ENCODE results near the gene ARAP2.
"Not testable (repeated sequence)": the region's sequence is repeated elsewhere in the genome, so short reads cannot be mapped to it uniquely, and the experiment has no call there.

The ARAP2 gene

DNA sequence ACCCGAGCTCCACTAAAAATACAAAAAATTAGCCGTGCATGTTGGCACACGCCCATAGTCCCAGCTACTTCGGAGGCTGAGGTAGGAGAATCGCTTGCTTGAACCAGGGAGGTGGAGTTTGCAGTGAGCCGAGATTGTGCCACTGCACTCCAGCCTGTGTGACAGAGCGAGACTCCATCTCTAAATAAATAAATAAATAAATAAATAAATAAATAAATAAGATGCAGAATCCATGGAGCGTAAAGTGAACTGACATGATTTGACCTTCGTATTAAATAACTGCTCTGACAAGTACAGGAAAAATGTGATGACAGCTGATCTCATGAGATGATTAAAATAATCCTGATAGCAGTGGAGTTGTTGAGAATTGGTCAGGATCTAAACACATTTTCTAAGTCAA is 62.0 kb downstream of the ARAP2 start:
- not testable (repeated sequence) for DNase-seq (ENCODE audit: low spot score)

GRCh38 chr4:36180206-36180605 is 64.1 kb downstream of the ARAP2 start:
- no peak for DNase-seq (ENCODE audit: low spot score)

- DNase-seq (ENCODE audit: low spot score) = no peak
These were observed 65.8 kb downstream of the ARAP2 start for GRCh38 chr4:36178484-36178883.

- DNase-seq (ENCODE audit: low spot score) = no peak
These were observed 66.4 kb downstream of the ARAP2 start for GRCh38 chr4:36177946-36178345.

DNA sequence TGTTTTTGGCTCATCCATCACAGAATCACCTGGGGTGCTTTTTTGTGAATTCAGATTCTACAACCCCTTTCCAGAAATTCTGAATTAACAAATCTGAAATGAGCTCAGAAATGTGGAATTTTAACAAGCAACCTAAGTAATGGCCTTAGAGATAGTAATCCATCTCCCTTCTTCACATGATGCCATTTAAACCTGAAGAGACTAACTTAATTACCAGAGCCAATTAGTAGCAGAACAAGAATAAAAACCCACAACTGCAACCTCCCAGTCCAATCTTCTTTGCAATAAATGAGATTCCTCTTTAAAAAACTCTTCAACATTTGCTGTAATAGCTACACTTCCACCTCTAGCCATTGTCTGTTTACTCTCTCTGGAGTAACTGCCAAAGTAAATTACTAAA is 69.7 kb downstream of the ARAP2 start:
- no peak for DNase-seq (ENCODE audit: low spot score)

DNA sequence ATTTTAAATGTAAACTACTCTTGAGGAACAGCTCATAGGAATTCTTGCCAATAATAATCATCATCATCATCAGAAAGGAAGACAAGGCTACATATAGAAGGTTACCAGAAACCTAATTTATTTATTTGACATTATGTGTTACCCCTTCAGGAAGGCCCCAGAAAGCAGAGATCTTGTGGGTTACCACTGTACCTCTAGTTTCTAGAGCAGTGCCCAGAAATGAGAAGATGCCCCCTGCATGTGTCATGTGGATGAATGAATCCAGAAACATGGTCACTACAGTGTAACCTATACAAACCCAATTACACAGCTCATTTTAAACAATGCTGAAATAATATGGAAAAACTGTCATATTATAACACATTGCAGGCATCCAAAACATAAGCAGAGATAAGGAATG is 70.4 kb downstream of the ARAP2 start:
- DNase-seq (ENCODE audit: low spot score) = no peak

DNA sequence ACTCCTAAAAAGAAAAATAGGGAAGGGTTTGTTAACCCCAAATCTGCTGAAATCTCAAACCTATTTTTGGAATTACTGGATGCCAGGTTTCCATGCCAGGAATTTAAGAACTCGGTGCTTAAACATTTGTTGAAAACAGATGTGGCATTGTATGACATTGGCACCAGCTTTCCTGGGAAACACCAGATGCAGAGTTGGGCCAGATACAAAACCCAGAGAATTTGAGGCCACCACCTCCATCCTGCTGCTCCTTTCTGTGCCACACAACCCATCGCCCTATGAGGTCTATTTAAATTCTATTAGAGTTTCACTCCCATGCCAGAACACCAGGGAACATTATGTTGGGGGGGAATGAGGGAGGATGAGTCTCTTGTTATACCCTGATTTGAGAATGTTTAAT is 71.7 kb downstream of the ARAP2 start:
- peak; percentile 8 for DNase-seq (ENCODE audit: low spot score)

GRCh38 chr4:36168127-36168878 is 76.0 kb downstream of the ARAP2 start:
- DNase-seq (ENCODE audit: low spot score) = no peak

DNA sequence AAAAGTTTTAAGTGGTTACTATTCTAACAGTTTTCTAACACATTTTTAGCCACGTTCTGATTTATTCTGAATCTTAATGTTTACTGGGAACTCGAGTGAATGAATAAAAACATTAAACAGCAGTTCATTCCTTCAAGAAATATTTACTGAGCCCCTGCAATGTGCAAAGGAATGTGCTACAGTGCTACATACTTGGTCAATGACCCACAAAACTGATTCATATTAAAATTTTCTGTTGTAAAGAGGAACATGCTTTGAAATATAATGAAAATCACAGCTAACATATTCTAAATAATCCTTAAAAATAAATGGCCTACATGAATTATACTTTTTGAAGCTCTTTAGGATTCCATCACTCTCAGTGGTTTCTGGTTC is 78.7 kb downstream of the ARAP2 start:
- no peak for DNase-seq (ENCODE audit: low spot score)

- peak; percentile 10 for DNase-seq (ENCODE audit: low spot score)
These were observed 79.2 kb downstream of the ARAP2 start for GRCh38 chr4:36164900-36165630.

DNA sequence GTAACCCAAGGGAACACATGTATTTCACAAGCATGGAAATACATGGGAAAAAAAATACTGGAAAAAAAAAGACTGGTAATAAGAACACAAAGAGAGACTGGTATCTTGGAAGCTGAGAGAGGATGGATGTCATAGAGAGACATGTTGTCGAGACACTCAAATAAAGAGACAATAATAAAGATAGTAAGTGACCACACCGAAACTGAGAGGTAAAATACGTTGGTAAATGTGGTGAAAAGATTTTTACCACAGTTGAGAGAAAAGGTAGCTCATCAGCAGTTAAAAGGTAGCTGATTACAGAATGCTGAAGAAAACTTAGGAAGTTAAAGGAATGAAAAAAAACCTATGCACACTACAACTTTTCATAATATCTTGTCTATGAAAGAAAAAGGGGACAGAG is 81.1 kb downstream of the ARAP2 start:
- no peak for DNase-seq (ENCODE audit: low spot score)

DNA sequence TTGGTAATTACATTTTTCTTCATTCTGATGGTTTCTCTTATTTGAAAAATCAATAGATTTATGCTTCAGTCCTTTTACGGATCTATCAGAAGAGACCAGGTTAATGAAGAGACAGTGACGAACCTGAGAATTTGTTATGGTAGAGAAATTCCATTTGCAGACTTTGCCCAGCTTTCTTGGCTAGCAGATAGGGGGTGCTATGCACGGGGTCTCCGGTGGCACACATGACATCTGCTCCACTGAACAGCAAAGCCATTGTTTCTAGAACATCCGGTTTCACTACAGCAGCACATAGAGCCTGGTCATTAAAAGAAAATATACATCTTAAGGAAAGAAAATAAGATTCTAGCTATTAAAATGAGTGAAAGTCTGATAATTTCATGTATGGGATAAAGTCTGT is 85.1 kb downstream of the ARAP2 start:
- no peak for DNase-seq (ENCODE audit: low spot score)

DNA sequence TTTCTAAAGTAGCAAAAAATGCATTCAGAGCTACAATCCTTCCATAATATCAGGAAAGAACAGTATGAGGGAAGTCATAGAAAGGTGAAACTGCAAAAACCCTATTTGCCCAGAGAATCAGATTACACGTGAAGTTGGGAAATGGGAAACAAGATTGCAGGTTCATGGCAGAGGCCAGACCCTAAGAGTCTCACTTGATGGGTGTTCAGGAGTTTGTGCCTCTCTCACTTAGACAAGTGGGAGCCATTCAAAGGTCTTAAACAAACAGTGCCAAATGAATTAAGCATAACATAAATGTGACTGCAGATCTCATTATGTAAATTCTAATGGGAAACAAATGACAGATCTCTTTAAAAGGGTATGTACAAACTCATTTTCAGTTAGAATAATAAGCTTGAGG is 91.6 kb downstream of the ARAP2 start:
- DNase-seq (ENCODE audit: low spot score) = no peak

- DNase-seq (ENCODE audit: low spot score) = no peak
These were observed 101.8 kb downstream of the ARAP2 start for GRCh38 chr4:36142504-36142903.

DNA sequence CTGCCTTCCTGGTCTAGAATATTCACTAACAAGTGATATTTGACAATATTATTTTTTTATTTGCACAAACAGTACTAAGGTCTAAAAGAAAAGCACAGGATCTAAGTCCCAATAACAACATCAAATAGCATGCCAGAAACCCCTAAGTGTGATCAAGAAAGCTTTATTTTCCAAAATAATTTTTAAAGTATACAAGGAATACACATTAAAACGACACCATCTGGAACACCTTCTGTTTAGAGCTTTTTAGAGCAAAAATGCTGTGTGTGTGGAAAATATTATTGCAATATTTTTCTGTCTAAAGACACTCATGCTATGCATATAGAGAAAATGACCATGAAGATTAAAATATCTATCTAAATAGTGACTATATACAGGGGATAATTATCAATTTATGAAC is 103.1 kb downstream of the ARAP2 start:
- no peak for DNase-seq (ENCODE audit: low spot score)

GRCh38 chr4:36140421-36140820 is 103.9 kb downstream of the ARAP2 start:
- no peak for DNase-seq (ENCODE audit: low spot score)

- no peak for DNase-seq (ENCODE audit: low spot score)
These were observed 106.1 kb downstream of the ARAP2 start for GRCh38 chr4:36138220-36138619.

GRCh38 chr4:36137336-36137735 is 107.0 kb downstream of the ARAP2 start:
- DNase-seq (ENCODE audit: low spot score) = no peak

GRCh38 chr4:36133658-36134057 is 110.7 kb downstream of the ARAP2 start:
- DNase-seq (ENCODE audit: low spot score) = no peak

GRCh38 chr4:36133086-36133485 is 111.2 kb downstream of the ARAP2 start:
- no peak for DNase-seq (ENCODE audit: low spot score)

DNA sequence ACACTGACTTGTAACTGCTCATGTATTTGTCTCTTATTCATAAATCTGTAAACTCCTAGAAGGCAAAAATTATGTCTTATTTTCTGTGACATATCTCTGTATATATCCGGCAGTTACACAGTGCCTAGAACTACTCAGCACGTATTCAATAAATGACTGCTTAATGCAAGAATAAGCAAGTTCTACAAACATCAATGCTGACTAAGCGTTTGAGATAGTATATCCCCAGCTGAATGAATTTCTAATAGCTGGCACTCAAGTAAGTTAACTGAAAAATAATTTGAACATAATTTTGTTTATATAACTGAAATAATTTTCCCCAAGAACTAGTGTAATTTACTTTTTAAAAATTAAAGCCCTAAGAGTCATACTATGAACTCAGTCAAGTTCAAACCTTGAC is 113.7 kb downstream of the ARAP2 start:
- no peak for DNase-seq (ENCODE audit: low spot score)

DNA sequence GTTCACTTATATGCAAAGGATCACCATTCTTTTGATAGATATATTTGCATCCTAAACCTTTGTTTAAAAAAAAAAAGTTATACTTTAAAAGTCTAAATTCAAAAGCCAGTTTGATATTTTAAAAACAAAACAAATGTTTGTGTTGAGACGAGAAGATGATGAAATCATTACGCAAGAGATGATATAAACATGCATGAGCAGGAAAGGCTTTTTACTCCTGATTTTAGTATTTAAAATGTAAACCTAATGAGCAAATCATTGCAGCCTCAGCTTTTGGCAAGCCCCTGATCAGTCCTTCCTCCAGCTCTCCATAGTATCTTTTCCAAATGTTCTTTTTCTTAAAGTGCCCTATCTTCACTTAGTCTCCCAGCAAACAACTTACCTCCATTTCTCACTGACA is 115.6 kb downstream of the ARAP2 start:
- no peak for DNase-seq (ENCODE audit: low spot score)

- DNase-seq (ENCODE audit: low spot score) = no peak
These were observed 120.4 kb downstream of the ARAP2 start for GRCh38 chr4:36123906-36124305.

DNA sequence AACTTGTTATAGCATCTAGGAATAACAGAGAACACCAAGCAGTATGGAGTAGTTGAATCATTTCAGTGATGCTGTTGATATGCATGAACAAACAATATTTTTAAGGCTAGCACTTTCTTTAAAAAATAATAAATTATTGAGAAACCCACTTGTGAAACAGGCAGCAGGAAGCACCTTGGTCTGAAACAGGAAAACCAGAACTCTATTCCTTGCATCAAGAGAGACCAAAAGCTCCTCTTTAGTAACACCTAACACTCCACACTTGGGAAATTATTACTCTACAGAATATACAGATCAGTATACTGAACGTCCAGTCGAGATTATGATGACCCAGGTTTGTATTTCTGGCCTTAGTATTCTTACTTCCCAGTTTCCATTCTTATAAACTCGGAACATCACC is 129.0 kb downstream of the ARAP2 start:
- no peak for DNase-seq (ENCODE audit: low spot score)
